ENCODE measurements around the gene FAHD1. TPM values are rescaled to one million over a fixed set of nuclear protein-coding genes. Genes with fewer than 3 reads are reported as not detected.

The FAHD1 gene
- total RNA-seq, 1 donor from 2014 or later = 26.3 TPM

DNA sequence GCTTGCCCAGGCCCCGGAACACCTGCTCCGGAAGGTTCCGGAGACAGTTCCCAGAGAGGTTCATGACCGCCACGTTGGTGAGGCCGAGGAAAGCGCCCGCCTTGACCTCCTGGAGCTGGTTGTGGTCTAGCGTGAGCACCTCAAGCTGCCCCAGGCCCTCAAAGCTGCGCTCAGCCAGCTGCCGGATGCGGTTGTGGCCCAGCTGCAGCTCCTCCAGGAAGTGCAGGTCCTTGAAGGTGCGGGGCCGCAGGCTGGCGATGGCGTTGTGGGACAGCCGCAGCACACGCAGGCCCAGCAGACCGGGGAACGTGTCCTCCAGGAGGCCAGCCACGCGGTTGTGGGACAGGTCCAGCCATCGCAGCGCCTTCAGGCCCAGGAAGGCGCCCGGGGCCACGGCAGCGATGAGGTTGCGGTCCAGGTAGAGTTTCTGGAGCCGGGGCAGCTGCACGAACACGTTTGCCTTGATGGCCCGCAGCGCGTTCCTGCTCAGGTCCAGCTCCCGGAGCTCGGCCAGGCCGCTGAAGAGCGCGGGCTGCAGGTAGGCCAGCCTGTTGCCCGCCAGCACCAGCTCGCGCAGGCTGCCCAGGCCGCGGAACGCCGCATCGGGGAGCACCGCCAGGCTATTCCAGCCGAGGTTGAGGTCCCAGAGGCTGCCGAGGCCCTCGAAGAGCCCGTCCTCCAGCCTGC, 35.6 kb upstream of the FAHD1 start:
- Histone ChIP-seq H3K4me3 (no peak overlapping the region), H3K36me3 (peaks cover 42% of the 10 kb centered on the region), H3K27ac (replicated peaks) (no peak overlapping the region), H3K9me3 (replicated peaks) (no peaks in the 10 kb centered on the region), H3K27me3 (ENCODE audit: low read depth) (no peaks in the 10 kb centered on the region), H3K4me1 (no peaks in the 10 kb centered on the region)
- TF ChIP-seq, protein P1, sequence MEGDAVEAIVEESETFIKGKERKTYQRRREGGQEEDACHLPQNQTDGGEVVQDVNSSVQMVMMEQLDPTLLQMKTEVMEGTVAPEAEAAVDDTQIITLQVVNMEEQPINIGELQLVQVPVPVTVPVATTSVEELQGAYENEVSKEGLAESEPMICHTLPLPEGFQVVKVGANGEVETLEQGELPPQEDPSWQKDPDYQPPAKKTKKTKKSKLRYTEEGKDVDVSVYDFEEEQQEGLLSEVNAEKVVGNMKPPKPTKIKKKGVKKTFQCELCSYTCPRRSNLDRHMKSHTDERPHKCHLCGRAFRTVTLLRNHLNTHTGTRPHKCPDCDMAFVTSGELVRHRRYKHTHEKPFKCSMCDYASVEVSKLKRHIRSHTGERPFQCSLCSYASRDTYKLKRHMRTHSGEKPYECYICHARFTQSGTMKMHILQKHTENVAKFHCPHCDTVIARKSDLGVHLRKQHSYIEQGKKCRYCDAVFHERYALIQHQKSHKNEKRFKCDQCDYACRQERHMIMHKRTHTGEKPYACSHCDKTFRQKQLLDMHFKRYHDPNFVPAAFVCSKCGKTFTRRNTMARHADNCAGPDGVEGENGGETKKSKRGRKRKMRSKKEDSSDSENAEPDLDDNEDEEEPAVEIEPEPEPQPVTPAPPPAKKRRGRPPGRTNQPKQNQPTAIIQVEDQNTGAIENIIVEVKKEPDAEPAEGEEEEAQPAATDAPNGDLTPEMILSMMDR (IDR thresholded peaks at IDR 0.05; ENCODE audit: borderline replicate concordance) = no peak
- DNase-seq = no peak
- intact Hi-C loops (cut with micrococcal nuclease) = no loop called here

DNA sequence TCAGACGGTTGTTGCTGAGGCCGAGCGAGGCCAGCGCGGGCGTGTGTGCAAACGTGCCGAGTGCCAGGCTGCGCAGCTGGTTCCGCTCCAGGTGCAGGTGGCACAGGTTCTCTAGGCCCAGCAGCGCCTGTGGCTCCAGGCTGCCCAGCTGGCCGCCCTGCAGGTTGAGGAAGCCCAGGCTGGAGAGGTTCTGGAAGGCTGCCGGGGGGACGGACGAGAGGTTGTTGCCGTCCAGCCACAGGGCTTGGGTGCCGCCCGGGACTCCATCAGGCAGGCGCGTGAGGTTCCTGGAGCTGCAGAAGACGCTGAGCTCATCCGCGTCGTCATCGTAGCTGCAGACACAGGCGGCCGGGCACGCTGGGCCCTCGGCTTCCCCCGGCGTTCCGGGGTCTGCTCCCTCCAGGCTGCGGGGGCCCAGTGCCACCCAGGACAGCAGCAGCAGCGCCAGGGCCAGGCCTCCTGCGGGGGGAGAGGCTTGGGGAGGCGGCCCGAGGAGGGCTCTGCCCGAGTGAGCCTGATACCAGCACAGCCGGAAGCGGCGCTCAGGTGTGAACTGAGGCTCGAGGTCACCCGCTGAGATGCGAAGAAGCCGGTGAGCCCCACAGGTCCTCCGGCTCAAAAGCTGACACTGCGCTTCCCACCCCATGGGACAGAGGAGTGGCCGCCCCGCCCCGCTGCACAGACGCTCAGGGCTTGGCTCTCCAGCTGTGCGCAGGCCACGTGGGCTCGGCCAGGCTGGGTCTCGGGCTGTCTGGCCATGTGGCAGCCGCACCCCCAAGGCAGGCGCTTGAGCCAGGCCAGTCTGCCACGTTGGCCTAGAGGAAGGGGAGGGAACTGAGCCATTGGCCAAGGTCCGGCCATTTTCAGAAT, 34.8 kb upstream of the FAHD1 start:
- no peak for DNase-seq
- peaks cover 34% of the 10 kb centered on the region for H3K36me3 ChIP-seq
- no peak overlapping the region for H3K27ac ChIP-seq (replicated peaks)
- no peaks in the 10 kb centered on the region for H3K9me3 ChIP-seq (replicated peaks)
- no peak overlapping the region for H3K4me3 ChIP-seq
- no peaks in the 10 kb centered on the region for H3K27me3 ChIP-seq (ENCODE audit: low read depth)
- no peaks in the 10 kb centered on the region for H3K4me1 ChIP-seq
- TF ChIP-seq, protein P1 (IDR thresholded peaks at IDR 0.05; ENCODE audit: borderline replicate concordance) = no peak
- intact Hi-C loops (cut with micrococcal nuclease) = no loop called here

DNA sequence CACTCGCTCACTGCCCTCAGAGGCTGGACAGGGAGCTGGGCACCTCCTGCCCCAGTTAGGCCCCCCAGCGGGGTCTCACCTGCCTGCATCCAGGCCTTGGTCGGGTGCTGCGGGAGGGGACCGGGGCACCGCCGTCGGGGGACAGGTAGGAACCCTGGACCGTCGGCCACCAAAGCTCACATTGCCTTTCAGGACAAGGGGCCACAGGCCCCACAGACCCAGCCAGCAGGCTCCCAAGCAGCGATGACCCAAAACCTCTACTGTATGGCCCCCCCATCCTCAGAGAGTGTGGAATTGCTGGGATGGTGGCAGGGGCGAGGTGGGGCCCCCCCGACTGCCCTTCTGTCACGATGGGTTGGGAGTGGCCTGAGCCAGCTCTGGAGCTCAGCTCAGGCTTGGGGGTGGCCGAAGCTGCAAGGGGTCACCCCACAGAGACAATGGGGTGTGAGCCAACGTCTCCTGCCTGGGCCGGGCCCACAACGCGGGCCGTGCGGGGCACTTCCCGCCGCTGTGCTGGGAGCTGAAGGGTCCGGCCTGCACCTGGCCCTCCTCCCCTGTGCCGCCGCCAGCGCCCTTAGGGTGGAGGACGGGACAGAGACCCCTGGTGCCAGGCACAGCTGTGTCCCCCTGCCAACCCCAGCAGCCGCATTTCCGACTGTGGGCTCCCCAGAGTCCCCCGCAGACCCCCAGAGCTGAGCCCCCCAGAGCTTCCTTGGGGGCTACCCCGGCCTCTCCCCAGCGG, 34.0 kb upstream of the FAHD1 start:
- TF ChIP-seq, protein P1 (IDR thresholded peaks at IDR 0.05; ENCODE audit: borderline replicate concordance) = no peak
- Histone ChIP-seq H3K4me3 (no peak overlapping the region), H3K27me3 (ENCODE audit: low read depth) (no peaks in the 10 kb centered on the region), H3K9me3 (replicated peaks) (peaks cover 6% of the 10 kb centered on the region), H3K4me1 (no peaks in the 10 kb centered on the region), H3K36me3 (peaks cover 26% of the 10 kb centered on the region), H3K27ac (replicated peaks) (no peak overlapping the region)
- intact Hi-C loops (cut with micrococcal nuclease) = no loop called here
- DNase-seq = no peak

DNA sequence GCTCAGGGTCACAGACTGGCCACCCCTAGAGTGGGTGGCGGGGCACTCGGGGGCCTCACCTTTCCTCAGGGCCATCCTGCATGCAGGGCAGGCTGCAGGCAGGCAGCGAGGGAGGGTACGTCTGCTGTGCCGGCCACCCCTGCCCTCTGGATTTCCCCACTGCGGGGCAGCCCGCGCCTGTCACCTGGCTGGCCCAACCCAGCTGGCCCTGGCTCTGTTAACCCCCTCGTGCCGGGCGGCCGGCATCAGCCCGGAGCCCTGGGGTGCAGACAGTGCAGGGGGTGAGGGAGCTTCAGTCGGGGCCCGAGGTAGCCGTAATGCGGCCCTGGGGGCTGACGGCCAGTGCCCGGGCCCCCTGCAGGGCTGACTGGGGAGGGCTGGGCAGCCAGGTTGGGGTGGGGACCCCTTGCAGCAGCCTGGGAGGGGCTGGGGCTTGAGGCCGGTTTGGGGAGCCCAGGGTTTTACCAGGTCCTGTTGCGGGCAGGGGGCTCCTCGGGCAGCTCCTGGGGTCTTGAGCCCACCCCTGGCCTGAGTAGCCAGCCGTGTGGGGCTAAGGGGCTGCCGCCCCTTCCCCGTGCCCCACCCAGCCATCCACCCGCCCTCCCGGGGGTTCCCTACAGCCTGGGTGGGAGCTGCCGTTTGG, 33.3 kb upstream of the FAHD1 start, which contains the start of gene IGFALS:
Gene IGFALS, minus strand, starts transcription at position 128 of the 643 bp plus-strand sequence. Its CDS starts 53 bp downstream, at position 75.
- intact Hi-C loops (cut with micrococcal nuclease) = no loop called here
- Histone ChIP-seq H3K27me3 (ENCODE audit: low read depth) (no peaks in the 10 kb centered on the region), H3K4me1 (no peaks in the 10 kb centered on the region), H3K4me3 (no peak within 1 kb of the TSS), H3K9me3 (replicated peaks) (peaks cover 8% of the 10 kb centered on the region), H3K27ac (replicated peaks) (no peak within 1 kb of the TSS), H3K36me3 (peaks cover 19% of the 10 kb centered on the region)
- no peak for DNase-seq
- TF ChIP-seq, protein P1 (IDR thresholded peaks at IDR 0.05; ENCODE audit: borderline replicate concordance) = no peak
